ENCODE data around the gene OGFOD3. TPM values are rescaled to one million over a fixed set of nuclear protein-coding genes. Genes with fewer than 3 reads are reported as not detected.
"Not testable (repeated sequence)": the region's sequence is repeated elsewhere in the genome, so short reads cannot be mapped to it uniquely, and the experiment has no call there.

OGFOD3 gene
- total RNA-seq, 1 experiment from 2014 or later = 31.7 TPM

DNA sequence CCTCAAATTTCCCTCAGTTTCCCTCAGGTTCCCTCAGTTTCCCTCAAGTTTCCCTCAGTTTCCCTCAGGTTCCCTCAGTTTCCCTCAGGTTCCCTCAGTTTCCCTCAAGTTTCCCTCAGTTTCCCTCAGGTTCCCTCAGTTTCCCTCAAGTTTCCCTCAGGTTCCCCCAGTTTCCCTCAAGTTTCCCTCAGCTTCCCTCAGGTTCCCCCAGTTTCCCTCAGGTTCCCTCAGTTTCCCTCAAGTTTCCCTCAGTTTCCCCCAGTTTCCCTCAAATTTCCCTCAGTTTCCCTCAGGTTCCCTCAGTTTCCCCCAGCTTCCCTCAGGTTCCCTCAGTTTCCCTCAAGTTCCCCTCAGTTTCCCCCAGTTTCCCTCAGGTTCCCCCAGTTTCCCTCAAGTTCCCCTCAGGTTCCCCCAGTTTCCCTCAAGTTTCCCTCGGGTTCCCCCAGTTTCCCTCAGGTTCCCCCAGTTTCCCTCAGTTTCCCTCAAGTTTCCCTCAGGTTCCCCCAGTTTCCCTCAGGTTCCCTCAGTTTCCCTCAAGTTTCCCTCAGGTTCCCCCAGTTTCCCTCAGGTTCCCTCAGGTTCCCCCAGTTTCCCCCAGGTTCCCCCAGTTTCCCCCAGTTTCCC lies 58.8 kb downstream of the OGFOD3 start:
- DNase-seq (ENCODE audit: extremely low read depth, low read depth) = not testable (repeated sequence)

- no peak for DNase-seq (ENCODE audit: extremely low read depth, low read depth)
Observed at GRCh38 chr17:82358465-82359350, 59.7 kb downstream of the OGFOD3 start, which contains the start of gene TEX19. Gene TEX19, plus strand, starts transcription at chr17:82359247. Its CDS starts 2,904 bp downstream, at chr17:82362151.

GRCh38 chr17:82357394-82357793 lies 61.0 kb downstream of the OGFOD3 start:
- no peak for DNase-seq (ENCODE audit: extremely low read depth, low read depth)

- no peak for DNase-seq (ENCODE audit: extremely low read depth, low read depth)
Observed at GRCh38 chr17:82356845-82357355, 61.5 kb downstream of the OGFOD3 start.

GRCh38 chr17:82355770-82356427 lies 62.5 kb downstream of the OGFOD3 start:
- DNase-seq (ENCODE audit: extremely low read depth, low read depth) = no peak

DNA sequence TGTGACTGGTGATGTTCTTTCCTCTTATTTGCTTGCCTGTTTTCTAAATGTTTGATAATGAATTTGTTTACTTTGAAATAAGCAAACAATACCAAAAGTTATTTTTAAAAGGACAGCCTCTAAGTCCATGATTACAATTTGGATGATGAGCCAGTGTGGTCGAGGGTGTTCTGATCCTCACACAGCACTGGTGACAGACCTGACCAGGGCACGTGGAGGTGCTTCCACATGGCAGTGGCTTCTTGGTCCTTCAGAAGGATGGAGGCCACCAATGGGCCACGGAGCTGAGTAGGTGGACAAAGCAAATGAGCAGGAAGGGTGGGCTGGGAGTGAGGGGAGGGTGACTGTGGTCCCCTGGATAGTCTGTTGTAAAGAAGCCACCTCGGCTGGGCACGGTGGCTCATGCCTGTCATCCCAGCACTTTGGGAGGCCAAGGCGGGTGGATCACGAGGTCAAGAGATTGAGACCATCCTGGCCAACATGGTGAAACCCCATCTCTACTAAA lies 63.5 kb downstream of the OGFOD3 start:
- no peak for DNase-seq (ENCODE audit: extremely low read depth, low read depth)

- no peak for DNase-seq (ENCODE audit: extremely low read depth, low read depth)
Observed at GRCh38 chr17:82353484-82353883, 64.9 kb downstream of the OGFOD3 start.

GRCh38 chr17:82351713-82352488 lies 66.5 kb downstream of the OGFOD3 start:
- DNase-seq (ENCODE audit: extremely low read depth, low read depth) = peak; percentile 83

- no peak for DNase-seq (ENCODE audit: extremely low read depth, low read depth)
Observed at GRCh38 chr17:82351254-82351712, 67.1 kb downstream of the OGFOD3 start.

DNA sequence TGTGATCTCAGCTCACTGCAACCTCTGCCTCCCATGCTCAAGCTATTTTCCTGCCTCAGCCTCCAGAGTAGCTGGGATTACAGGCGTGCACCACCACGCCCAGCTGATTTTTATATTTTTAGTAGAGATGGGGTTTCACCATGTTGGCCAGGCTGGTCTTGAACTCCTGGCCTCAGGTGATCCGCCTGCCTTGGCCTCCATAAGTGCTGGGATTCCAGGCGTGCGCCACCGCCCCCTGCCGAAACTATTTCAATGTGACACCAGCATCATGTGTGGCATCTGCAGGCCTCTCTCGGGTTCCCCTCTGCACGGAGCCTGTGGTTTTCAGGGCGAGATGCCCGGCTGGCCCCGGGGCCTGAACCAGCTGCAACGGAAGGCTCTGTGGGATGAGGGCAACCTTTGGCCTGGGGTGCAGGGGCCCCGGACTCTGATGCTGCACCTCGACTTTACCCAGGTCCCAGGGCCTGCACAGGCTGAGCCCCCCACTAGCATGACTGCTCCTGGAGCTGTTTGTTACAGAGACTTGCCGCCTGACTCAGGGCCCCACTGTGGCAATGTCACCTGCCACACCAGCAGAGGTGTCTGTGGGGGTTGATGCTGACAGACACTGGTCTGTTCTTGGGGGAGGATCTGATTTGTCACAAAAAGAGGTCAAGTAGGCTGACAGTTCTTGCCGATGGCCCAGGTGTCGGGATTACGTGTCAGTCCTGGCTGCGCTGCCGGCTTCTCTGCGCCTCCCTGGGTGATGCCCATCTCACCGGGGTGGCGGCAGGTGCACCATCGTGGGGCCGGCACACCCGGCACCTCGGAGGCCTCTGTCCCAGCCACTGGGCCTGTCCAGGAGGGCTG lies 68.0 kb downstream of the OGFOD3 start:
- DNase-seq (ENCODE audit: extremely low read depth, low read depth) = no peak

- no peak for DNase-seq (ENCODE audit: extremely low read depth, low read depth)
Observed at GRCh38 chr17:82349287-82349701, 69.1 kb downstream of the OGFOD3 start.

- no peak for DNase-seq (ENCODE audit: extremely low read depth, low read depth)
Observed at GRCh38 chr17:82348866-82349265, 69.5 kb downstream of the OGFOD3 start.

- no peak for DNase-seq (ENCODE audit: extremely low read depth, low read depth)
Observed at GRCh38 chr17:82348434-82348833, 70.0 kb downstream of the OGFOD3 start.

- not testable (repeated sequence) for DNase-seq (ENCODE audit: extremely low read depth, low read depth)
Observed at GRCh38 chr17:82347994-82348393, 70.4 kb downstream of the OGFOD3 start.

DNA sequence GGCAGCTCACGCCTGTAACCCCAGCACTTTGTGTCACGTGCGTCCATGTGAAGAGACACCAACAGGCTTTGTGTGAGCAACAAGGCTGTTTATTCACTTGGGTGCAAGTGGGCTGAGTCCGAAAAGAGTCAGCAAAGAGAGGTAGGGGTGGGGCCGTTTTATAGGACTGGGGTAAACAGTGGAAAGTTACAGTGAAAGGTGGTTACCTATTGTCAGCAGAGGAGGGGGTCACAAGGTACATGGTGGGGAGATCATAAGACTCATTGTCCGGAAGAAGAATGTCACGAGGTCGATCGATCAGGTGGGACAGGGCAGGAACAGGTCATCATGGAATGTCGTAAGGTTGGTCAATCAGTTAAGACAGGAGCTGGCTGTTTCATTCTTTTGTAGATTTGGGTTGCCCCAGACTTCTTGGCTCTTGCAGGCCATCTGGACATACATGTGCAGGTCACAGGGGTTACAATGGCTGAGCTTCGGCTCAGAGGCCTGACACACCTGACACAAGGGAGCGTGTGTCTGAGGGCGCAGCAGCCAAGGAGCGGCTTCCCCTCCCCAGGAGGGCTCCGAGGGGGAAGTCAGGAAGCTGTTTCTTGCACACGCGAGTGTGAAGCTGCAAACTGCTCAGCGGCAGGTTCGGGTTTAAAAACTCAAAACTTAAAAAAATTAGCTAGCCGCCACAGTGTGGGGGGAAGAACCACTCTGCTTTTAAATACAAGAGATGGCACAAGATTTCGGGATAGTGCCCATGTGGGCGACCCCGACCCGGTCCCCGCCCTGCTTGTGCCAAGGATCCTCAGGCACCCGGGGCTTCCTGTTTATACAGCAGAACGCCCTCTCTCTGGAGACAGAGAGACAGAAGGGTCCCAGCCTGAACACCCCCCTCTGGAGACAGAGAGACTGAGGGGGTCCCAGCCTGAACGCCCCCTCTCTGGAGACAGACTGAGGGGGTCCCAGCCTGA lies 71.8 kb downstream of the OGFOD3 start:
- DNase-seq (ENCODE audit: extremely low read depth, low read depth) = no peak

DNA sequence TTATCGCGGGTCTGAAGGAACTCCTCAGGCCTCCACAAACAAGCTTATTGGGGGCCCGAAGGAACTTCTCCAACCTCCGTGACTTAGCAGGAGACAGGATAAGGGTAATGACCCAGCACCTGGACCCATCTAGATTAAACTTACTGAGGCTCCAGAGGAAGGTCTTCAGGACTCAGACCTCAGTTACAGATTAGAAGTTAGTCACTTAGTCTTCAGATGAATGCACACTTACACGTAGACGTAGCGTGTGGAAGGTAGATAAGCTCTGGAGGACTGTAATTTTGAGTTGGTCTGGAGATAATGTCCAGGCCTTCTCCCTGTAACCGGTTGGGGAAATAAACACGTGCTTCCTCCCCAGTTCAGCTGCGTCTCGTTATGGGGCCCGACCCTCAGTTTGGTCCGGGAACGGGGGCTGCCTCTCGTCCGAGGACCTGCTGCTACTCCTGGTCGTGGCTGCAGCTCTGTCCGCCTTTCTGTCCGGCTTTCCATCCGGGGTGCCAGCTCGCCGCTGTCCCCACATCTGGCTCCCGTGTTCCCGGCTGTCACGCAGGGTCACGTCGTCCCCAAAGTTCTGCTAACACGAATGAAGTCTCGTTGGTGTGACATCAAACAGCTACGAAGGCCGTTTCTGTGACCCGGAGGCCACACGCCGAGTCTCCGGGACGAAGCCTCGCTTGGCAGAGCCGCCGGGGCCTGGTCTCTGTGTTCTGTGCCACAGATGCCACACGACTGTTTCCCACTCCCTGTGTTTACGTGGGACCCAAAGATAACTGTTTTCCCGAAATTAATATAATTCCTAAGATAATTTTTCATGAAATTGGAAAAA lies 73.0 kb downstream of the OGFOD3 start:
- DNase-seq (ENCODE audit: extremely low read depth, low read depth) = no peak

All from NCI-H460 (cell line).